SK-N-SH (cell line): Measurements from ENCODE around the gene PTPRJ. TPM values are rescaled to one million over a fixed set of nuclear protein-coding genes. Genes with fewer than 3 reads are reported as not detected.

ENCODE experiments used
- CTCF ChIA-PET: fragments of 300-600, 350-600 bp; formaldehyde crosslinking; extraction: SDS; loops from one replicate; lab custom pipeline; 2021; lab: Yijun Ruan, JAX
- POLR2A ChIA-PET: fragments of 350-600 bp; sonication (Branson Sonifier 250); formaldehyde crosslinking; extraction: SDS; loops from one replicate; lab custom pipeline; 2020; ENCODE audit warnings: antibody characterized with exemption, inconsistent platforms; lab: Yijun Ruan, JAX
- DNase-seq: peaks from one replicate; pipeline ENCODE4 v3.0.0; 2012
- H2AFZ ChIP-seq: fragments of 200-600 bp; sonication (generic); 2 replicates; pipeline ENCODE4 v1.8.1; 2016; ENCODE audit warnings: antibody characterized with exemption, mild to moderate bottlenecking, low read depth
- H3F3A ChIP-seq: fragments of 200-600 bp; sonication (generic); replicated peaks from 2 replicates; pipeline ENCODE3; 2016; ENCODE audit warnings: antibody characterized with exemption, mild to moderate bottlenecking; ENCODE audit not compliant: insufficient read depth
- H3K27ac ChIP-seq, 2 experiments: fragments of 200-500 bp in 1 of 2; fragments of 200-600 bp in 1 of 2; sonication (Bioruptor generic) in 1 of 2; sonication (generic), shearing (Covaris generic) in 1 of 2; 2 replicates each; pipeline versions ENCODE4 v1.5.1 to v1.6.1; 2014 to 2016; ENCODE audit warnings: low read depth in 2 of 2, inconsistent platforms in 1 of 2, low read length in 1 of 2, mild to moderate bottlenecking in 1 of 2, mixed read lengths in 1 of 2
- H3K27me3 ChIP-seq: fragments of 200-600 bp; sonication (generic), shearing (Covaris generic); 2 replicates; pipeline ENCODE4 v1.6.1; 2016; ENCODE audit warnings: mixed run types; ENCODE audit not compliant: insufficient read depth
- H3K36me3 ChIP-seq, 2 experiments: fragments of 200-500 bp in 1 of 2; fragments of 200-600 bp in 1 of 2; sonication (Bioruptor generic) in 1 of 2; sonication (generic) in 1 of 2; replicated peaks in 1 of 2; 2 replicates each; pipeline versions ENCODE3 to v1.5.1; 2014 to 2016; ENCODE audit warnings: low read length in 1 of 2, mild to moderate bottlenecking in 1 of 2; ENCODE audit not compliant: insufficient read depth in 2 of 2, control insufficient read depth in 1 of 2
- H3K4me1 ChIP-seq, 2 experiments: fragments of 200-500 bp in 1 of 2; fragments of 200-600 bp in 1 of 2; sonication (Bioruptor generic) in 1 of 2; sonication (generic), shearing (Covaris generic) in 1 of 2; 2 replicates each; pipeline versions ENCODE4 v1.5.1 to v1.6.1; 2014 to 2016; ENCODE audit warnings: low read depth in 1 of 2, low read length in 1 of 2, mixed run types in 1 of 2; ENCODE audit not compliant: insufficient read depth in 2 of 2, control insufficient read depth in 1 of 2
- H3K4me2 ChIP-seq: fragments of 200-600 bp; sonication (generic), shearing (Covaris generic); 2 replicates; pipeline ENCODE4 v1.6.1; 2017; ENCODE audit warnings: mixed run types
- H3K4me3 ChIP-seq, 2 experiments: fragments of 200-500 bp in 1 of 2; fragments of 200-600 bp in 1 of 2; sonication (Bioruptor generic) in 1 of 2; sonication (generic), shearing (Covaris generic) in 1 of 2; 2 replicates each; pipeline versions ENCODE4 v1.5.1 to v1.8.1; 2014 to 2016; ENCODE audit warnings: low read depth in 2 of 2, inconsistent platforms in 1 of 2, low read length in 1 of 2, mild to moderate bottlenecking in 1 of 2, mixed read lengths in 1 of 2, moderate library complexity in 1 of 2
- H3K79me2 ChIP-seq: fragments of 200-600 bp; sonication (generic); 2 replicates; pipeline ENCODE4 v1.8.1; 2017; ENCODE audit warnings: mild to moderate bottlenecking; ENCODE audit not compliant: insufficient read depth
- H3K9ac ChIP-seq: fragments of 200-600 bp; sonication (generic); 2 replicates; pipeline ENCODE4 v1.6.1; 2017; ENCODE audit warnings: mixed run types
- H3K9me2 ChIP-seq: fragments of 200-600 bp; sonication (generic); 2 replicates; pipeline ENCODE4 v1.6.1; 2017; ENCODE audit warnings: mixed run types
- H3K9me3 ChIP-seq: fragments of 200-600 bp; sonication (generic); 2 replicates; pipeline ENCODE4 v1.6.1; 2017; ENCODE audit warnings: mixed run types, mild to moderate bottlenecking, moderate library complexity
- H4K20me1 ChIP-seq: fragments of 200-600 bp; sonication (generic); 2 replicates; pipeline ENCODE4 v1.6.1; 2017; ENCODE audit warnings: mild to moderate bottlenecking, mixed run types; ENCODE audit not compliant: insufficient read depth
- CTCF ChIP-seq: fragments of 200-600 bp; sonication (generic); IDR thresholded peaks from 2 replicates; pipeline ENCODE4 v1.6.1; 2017; ENCODE audit warnings: antibody characterized with exemption, mild to moderate bottlenecking, moderate library complexity
- ELF1 ChIP-seq: IDR thresholded peaks from 2 replicates; pipeline ENCODE4 v1.4.0; 2012
- MEF2A ChIP-seq: IDR thresholded peaks from 2 replicates; pipeline ENCODE4 v1.4.0; 2012; ENCODE audit warnings: low read depth, borderline replicate concordance
- POLR2AphosphoS5 ChIP-seq: IDR thresholded peaks from 2 replicates; pipeline ENCODE4 v1.6.1; 2012; ENCODE audit warnings: low read depth, low read length
- SIN3A ChIP-seq: IDR thresholded peaks from 2 replicates; pipeline ENCODE4 v1.6.1; 2012; ENCODE audit warnings: low read depth, mild to moderate bottlenecking, low read length, moderate library complexity, borderline replicate concordance
- TCF12 ChIP-seq: IDR thresholded peaks from 2 replicates; pipeline ENCODE4 v1.4.0; 2012
- TEAD4 ChIP-seq: IDR thresholded peaks from 2 replicates; pipeline ENCODE4 v1.4.0; 2012; ENCODE audit warnings: mild to moderate bottlenecking, borderline replicate concordance; ENCODE audit not compliant: insufficient read depth
- WGBS: methylation state at CpG from one replicate; pipeline ENCODE4 v1.1.6; 2017; ENCODE audit warnings: low lambda C conversion rate; 5-methylcytosine and 5-hydroxymethylcytosine counted together
- polyA plus RNA-seq, 3 experiments: library from polyadenylated mRNA; depleted of rRNA; stranded (reverse); fragments of >200 nt; gene quantifications; 2 replicates each; pipeline ENCODE4 v1.2.3, GENCODE V29; 2012
- TF ChIP-seq, protein P1 (sequence below): IDR thresholded peaks from 2 replicates; pipeline ENCODE4; 2012

PTPRJ gene
- polyA plus RNA-seq, 1 of the 3 experiments (the other 2 are of a cell fraction) = 4.5 TPM

- Histone ChIP-seq H3K9me3 (no peaks in the 10 kb centered on the region), H3K4me1 (peaks cover 0 to 3% of the 10 kb centered on the region in 2 experiments; a peak in 2 of 4 replicates), H4K20me1 (no peaks in the 10 kb centered on the region), H3K4me2 (no peak overlapping the region), H3K27me3 (no peaks in the 10 kb centered on the region), H3F3A (no peaks in the 10 kb centered on the region), H3K27ac (no peak overlapping the region)
- POLR2A ChIA-PET = no interaction called here
- DNase-seq = no peak
- TF ChIP-seq MEF2A = no peak
- no peak for TF ChIP-seq TCF12
- TF ChIP-seq, all 33 proteins: peak for 0
- Histone ChIP-seq H3K79me2 (no peaks in the 10 kb centered on the region), H3K36me3 (peaks cover 16 to 24% of the 10 kb centered on the region in 2 experiments), H3K9ac (no peak overlapping the region), H3K4me3 (no peak overlapping the region), H3K9me2 (no peaks in the 10 kb centered on the region), H2AFZ (no peak overlapping the region)
- WGBS = 97% methylated on average over 7 of the region's 7 CpGs
- CTCF ChIA-PET = interaction anchor here (1.0 to 1.4 kb wide), 2 partner anchors 138 to 1826 kb away, joined by 3 to 5 read pairs; no protein-coding TSS in a partner anchor
Measured at GRCh38 chr11:48169717-48170116, 189.4 kb downstream of the PTPRJ start.

GRCh38 chr11:48170241-48171233, 190.2 kb downstream of the PTPRJ start:
- no peak for TF ChIP-seq SIN3A
- TF ChIP-seq ELF1 = no peak
- TF ChIP-seq, protein P1, sequence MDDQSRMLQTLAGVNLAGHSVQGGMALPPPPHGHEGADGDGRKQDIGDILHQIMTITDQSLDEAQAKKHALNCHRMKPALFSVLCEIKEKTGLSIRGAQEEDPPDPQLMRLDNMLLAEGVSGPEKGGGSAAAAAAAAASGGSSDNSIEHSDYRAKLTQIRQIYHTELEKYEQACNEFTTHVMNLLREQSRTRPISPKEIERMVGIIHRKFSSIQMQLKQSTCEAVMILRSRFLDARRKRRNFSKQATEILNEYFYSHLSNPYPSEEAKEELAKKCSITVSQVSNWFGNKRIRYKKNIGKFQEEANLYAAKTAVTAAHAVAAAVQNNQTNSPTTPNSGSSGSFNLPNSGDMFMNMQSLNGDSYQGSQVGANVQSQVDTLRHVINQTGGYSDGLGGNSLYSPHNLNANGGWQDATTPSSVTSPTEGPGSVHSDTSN = no peak
- no peak for TF ChIP-seq POLR2AphosphoS5
- no peak for TF ChIP-seq TEAD4
- no peak for TF ChIP-seq CTCF
- H3K9me3 ChIP-seq = no peaks in the 10 kb centered on the region
- POLR2A ChIA-PET = no interaction called here
- H3F3A ChIP-seq = no peaks in the 10 kb centered on the region
- no peaks in the 10 kb centered on the region for H3K9me2 ChIP-seq
- DNase-seq = no peak
- H4K20me1 ChIP-seq = no peaks in the 10 kb centered on the region
- peaks cover 10 to 20% of the 10 kb centered on the region in 2 experiments for H3K36me3 ChIP-seq
- H3K4me1 ChIP-seq = peaks cover 0 to 3% of the 10 kb centered on the region in 2 experiments; a peak in 2 of 4 replicates
- no peaks in the 10 kb centered on the region for H3K79me2 ChIP-seq
- H3K27me3 ChIP-seq = no peaks in the 10 kb centered on the region
- no peak overlapping the region for H2AFZ ChIP-seq
- WGBS = 77% methylated on average over 10 of the region's 10 CpGs
- H3K4me3 ChIP-seq = no peak overlapping the region
- no peak overlapping the region for H3K4me2 ChIP-seq
- H3K9ac ChIP-seq = no peak overlapping the region
- CTCF ChIA-PET = interaction anchor here (1.4 kb wide), 1 partner anchor 137 kb away, joined by 5 read pairs; no protein-coding TSS in a partner anchor
- H3K27ac ChIP-seq = no peak overlapping the region
